Ovary (tissue), 9 donors: ENCODE measurements around the gene PDSS2. TPM values are rescaled to one million over a fixed set of nuclear protein-coding genes. Genes with fewer than 3 reads are reported as not detected.

Source experiments
- DNase-seq, 5 donors: peaks; one replicate each; pipeline ENCODE4 v3.0.0-alpha.2; 2019 to 2020
- H3K27ac ChIP-seq, 2 donors: fragments of 200-600 bp; one replicate each; pipeline versions ENCODE4 v1.5.1 to v1.8.0; 2019 to 2022
- H3K27me3 ChIP-seq: fragments of 200-600 bp; one replicate; pipeline ENCODE4 v1.8.0; 2022
- H3K36me3 ChIP-seq: fragments of 200-600 bp; sonication (generic); one replicate; pipeline ENCODE4 v1.5.1; 2019
- H3K4me1 ChIP-seq: one replicate; pipeline ENCODE4 v1.8.1; 2013; ENCODE audit warnings: mild to moderate bottlenecking, moderate library complexity; ENCODE audit not compliant: insufficient read depth
- H3K4me3 ChIP-seq: fragments of 200-600 bp; sonication (generic); one replicate; pipeline ENCODE4 v1.5.1; 2017
- H3K9me3 ChIP-seq, 2 donors: fragments of 200-600 bp in 1 of 2; sonication (generic) in 1 of 2; one replicate each; pipeline versions ENCODE4 v1.5.1 to v1.8.1; 2013 to 2019; ENCODE audit warnings: mild to moderate bottlenecking in 1 of 2, moderate library complexity in 1 of 2
- CTCF ChIP-seq, 3 donors: fragments of 450-650 bp in 2 of 3; fragments of 200-600 bp in 1 of 3; IDR thresholded peaks; one replicate each; pipeline versions ENCODE4 v1.5.1 to v1.8.0; 2016 to 2022; ENCODE audit warnings: antibody characterized with exemption in 3 of 3, mild to moderate bottlenecking in 1 of 3
- EP300 ChIP-seq: sonication (generic); formaldehyde crosslinking; IDR thresholded peaks from one replicate; pipeline ENCODE4 v1.6.1; 2017; ENCODE audit warnings: antibody characterized with exemption
- POLR2A ChIP-seq: fragments of 450-650 bp; IDR thresholded peaks from one replicate; pipeline ENCODE4 v1.6.1; 2017; ENCODE audit warnings: antibody characterized with exemption, mild to moderate bottlenecking, moderate library complexity
- WGBS, 3 donors: extraction: QIAGEN DNeasy Blood & Tissue Kit in 1 of 3; methylation state at CpG; one replicate each; pipeline versions ENCODE4 v1.1.5 to v1.1.7; 2013 to 2017; 5-methylcytosine and 5-hydroxymethylcytosine counted together
- intact Hi-C, 4 donors: fragments of 100-400 bp; cut with DNase I; formaldehyde crosslinking; loops; one replicate each; pipeline versions ENCODE4 v1.11.0 to v1.15.1; 2022 to 2023
- polyA plus RNA-seq, 2 donors: library from polyadenylated mRNA; stranded (reverse); fragments of 200-250 nt in 1 of 2; fragments of 350-450 nt in 1 of 2; fragmentation: Illumina TruSeq in 1 of 2; extraction: RNeasy Lipid Tissue Mini Kit (QIAGEN cat#74804) in 1 of 2; gene quantifications; one replicate each; pipeline ENCODE4 v1.2.3, GENCODE V29; 2013 to 2014
- total RNA-seq, 7 donors: library from RNA; depleted of rRNA in 2 of 7; stranded (reverse); fragments of >200 nt in 2 of 7; fragmentation: NEBNext Ultra II Directional in 3 of 7; extraction: Animal tissue kit (Norgen Biotek cat#: 25700) in 3 of 7; gene quantifications; one replicate each; pipeline versions ENCODE4 v1.1.0 to v1.2.4, GENCODE V29; 2016 to 2023
- donor health status: DM: no; HTN: no; CAD: no; lungs with moderate emphysema.
- donor health status: DM: no; HTN: no; CAD: no.
- donor health status: Bipolar disorder and iron deficiency.
- donor health status: DM: yes; HTN: yes; CAD: no.
- donor health status: DM: no; HTN: no; CAD: no.
- donor health status: DM: yes; HTN: yes; CAD: no.

PDSS2 gene
- total and polyA plus RNA-seq, 9 donors, result 8.2 to 17.5 (median 12.0) TPM

- WGBS, 3 donors, result 82 to 90% (median 90%) methylated on average over 8 of the region's 8 CpGs
- DNase-seq, result no peak
These were observed 243.0 kb downstream of the PDSS2 start for GRCh38 chr6:107216197-107216933.

DNA sequence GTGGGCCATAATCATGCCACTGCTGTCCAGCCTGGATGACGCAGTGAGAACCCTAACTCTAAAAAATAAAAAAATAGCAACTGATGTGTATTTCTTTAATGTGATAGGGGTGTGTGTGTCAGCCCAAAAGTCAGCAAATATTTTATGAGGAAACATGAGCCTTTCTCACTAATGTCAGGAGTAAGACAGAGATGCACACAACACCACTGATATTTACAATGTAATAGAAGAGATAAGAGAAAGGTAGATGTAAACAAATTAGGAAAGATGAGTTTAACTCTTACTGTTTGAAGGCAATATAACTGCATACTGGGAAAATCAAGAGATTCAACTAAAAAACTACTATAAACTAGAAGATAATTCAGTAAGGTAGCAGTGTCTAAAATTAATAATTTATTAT is 244.0 kb downstream of the PDSS2 start:
- intact Hi-C loops, result no loop called here
- Histone ChIP-seq H3K36me3 (no peaks in the 10 kb centered on the region), H3K4me3 (no peak overlapping the region), H3K27ac (no peak overlapping the region), H3K4me1 (no peaks in the 10 kb centered on the region), H3K27me3 (no peaks in the 10 kb centered on the region), H3K9me3 (no peaks in the 10 kb centered on the region)
- no peak for DNase-seq
- 95 to 100% (median 98%) methylated on average over 1 of the region's 1 CpG for WGBS, 3 donors
- no peak for TF ChIP-seq POLR2A

More at GRCh38 chr6:107216197-107216933, 243.0 kb downstream of the PDSS2 start:
- no peak for TF ChIP-seq EP300
- no peak for TF ChIP-seq POLR2A
- TF ChIP-seq CTCF (IDR thresholded peaks at IDR 0.05), result no peak
- Histone ChIP-seq H3K27ac (no peak overlapping the region), H3K4me3 (no peak overlapping the region), H3K4me1 (no peaks in the 10 kb centered on the region), H3K9me3 (no peaks in the 10 kb centered on the region), H3K27me3 (no peaks in the 10 kb centered on the region), H3K36me3 (no peaks in the 10 kb centered on the region)
- intact Hi-C loops, result no loop called here

- no peak overlapping the region for H3K27ac ChIP-seq
These were observed 244.7 kb downstream of the PDSS2 start for GRCh38 chr6:107214655-107215054.

GRCh38 chr6:107209406-107210305 is 249.7 kb downstream of the PDSS2 start:
- no peaks in the 10 kb centered on the region for H3K36me3 ChIP-seq
- no peak overlapping the region for H3K27ac ChIP-seq
- no peaks in the 10 kb centered on the region for H3K27me3 ChIP-seq
- no peaks in the 10 kb centered on the region for H3K9me3 ChIP-seq
- WGBS, 3 donors, result 40 to 56% (median 45%) methylated on average over 8 of the region's 8 CpGs
- H3K4me3 ChIP-seq, result no peak overlapping the region
- H3K4me1 ChIP-seq, result no peaks in the 10 kb centered on the region
- no peak for DNase-seq
- TF ChIP-seq POLR2A (no peak), CTCF (IDR thresholded peaks at IDR 0.05) (no peak), EP300 (no peak)
- intact Hi-C loops, result no loop called here

More at GRCh38 chr6:107214655-107215054, 244.7 kb downstream of the PDSS2 start:
- H3K4me1 ChIP-seq, result no peaks in the 10 kb centered on the region
- no peak for DNase-seq
- H3K4me3 ChIP-seq, result no peak overlapping the region
- TF ChIP-seq POLR2A (no peak), CTCF (IDR thresholded peaks at IDR 0.05) (no peak), EP300 (no peak)
- H3K9me3 ChIP-seq, result no peaks in the 10 kb centered on the region
- no peaks in the 10 kb centered on the region for H3K36me3 ChIP-seq
- intact Hi-C loops, result no loop called here
- no peaks in the 10 kb centered on the region for H3K27me3 ChIP-seq
